ENCODE data around the gene SYNGR3.

SYNGR3 gene

GRCh38 chr16:2040041-2040786, 50.4 kb downstream of the SYNGR3 start:
- TF ChIP-seq, protein P1, sequence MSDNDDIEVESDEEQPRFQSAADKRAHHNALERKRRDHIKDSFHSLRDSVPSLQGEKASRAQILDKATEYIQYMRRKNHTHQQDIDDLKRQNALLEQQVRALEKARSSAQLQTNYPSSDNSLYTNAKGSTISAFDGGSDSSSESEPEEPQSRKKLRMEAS (IDR thresholded peaks at IDR 0.05), result no peak
- TF ChIP-seq, protein P2, sequence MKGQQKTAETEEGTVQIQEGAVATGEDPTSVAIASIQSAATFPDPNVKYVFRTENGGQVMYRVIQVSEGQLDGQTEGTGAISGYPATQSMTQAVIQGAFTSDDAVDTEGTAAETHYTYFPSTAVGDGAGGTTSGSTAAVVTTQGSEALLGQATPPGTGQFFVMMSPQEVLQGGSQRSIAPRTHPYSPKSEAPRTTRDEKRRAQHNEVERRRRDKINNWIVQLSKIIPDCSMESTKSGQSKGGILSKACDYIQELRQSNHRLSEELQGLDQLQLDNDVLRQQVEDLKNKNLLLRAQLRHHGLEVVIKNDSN (IDR thresholded peaks at IDR 0.05), result no peak
- TF ChIP-seq EGR1 (IDR thresholded peaks at IDR 0.05) (no peak), CEBPB (IDR thresholded peaks at IDR 0.05) (no peak), TAF1 (IDR thresholded peaks at IDR 0.05; ENCODE audit: low read depth) (no peak), TEAD4 (IDR thresholded peaks at IDR 0.05) (no peak), CREB1 (IDR thresholded peaks at IDR 0.05; ENCODE audit: low read depth) (no peak), YY1 (IDR thresholded peaks at IDR 0.05; ENCODE audit: low read depth) (no peak), RAD21 (IDR thresholded peaks at IDR 0.05; ENCODE audit: low read depth) (no peak), TCF12 (IDR thresholded peaks at IDR 0.05; ENCODE audit: low read depth) (no peak), FOXM1 (IDR thresholded peaks at IDR 0.05; ENCODE audit: borderline replicate concordance, low read depth) (no peak), EP300 (IDR thresholded peaks at IDR 0.05; ENCODE audit: borderline replicate concordance) (no peak), ZBTB7A (IDR thresholded peaks at IDR 0.05; ENCODE audit: low read depth) (no peak), NFIC (IDR thresholded peaks at IDR 0.05) (no peak)

DNA sequence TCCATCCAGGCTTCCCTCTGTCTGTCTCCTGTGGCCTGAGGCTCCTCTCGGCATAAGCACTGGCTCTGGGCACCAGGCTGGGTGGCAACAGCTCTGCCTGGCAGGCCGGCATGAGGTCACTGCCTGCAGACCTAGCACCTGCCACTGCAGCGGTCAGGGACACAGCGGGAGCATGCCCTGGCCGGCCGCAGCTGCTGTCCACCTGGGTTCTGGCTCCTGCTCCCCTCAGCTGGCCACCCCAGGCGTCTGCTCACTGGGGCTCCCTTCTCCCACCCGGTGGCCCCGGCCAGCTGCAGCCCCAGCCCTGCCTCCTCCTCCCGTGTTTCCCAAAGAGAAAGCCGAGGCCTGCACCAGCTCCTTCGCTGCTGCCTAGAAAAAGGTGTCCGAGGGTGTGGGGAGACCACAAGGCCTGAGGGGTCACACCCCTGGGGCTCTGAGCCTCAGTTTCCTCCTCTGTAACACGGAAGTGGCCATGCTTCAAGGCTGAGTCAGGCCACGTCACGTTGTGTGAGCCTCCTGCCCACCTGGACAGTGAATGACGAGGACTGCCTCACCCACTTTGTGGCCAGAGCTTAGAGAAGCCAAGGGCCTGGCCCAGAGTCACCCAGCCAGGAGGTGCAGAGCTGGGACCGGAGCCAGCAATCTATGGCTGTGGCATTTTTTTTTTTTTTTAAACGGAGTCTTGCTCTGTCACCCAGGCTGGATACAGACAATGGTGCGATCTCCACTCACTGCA, 51.2 kb downstream of the SYNGR3 start:
- TF ChIP-seq, protein P2 (IDR thresholded peaks at IDR 0.05), result no peak
- TF ChIP-seq TCF12 (IDR thresholded peaks at IDR 0.05; ENCODE audit: low read depth), result peak; percentile 75
- TF ChIP-seq, protein P1 (IDR thresholded peaks at IDR 0.05), result peak; percentile 93
- peak; percentile 51; the same call in 1 of the 2 replicates for TF ChIP-seq FOXM1 (IDR thresholded peaks at IDR 0.05; ENCODE audit: borderline replicate concordance, low read depth)
- TF ChIP-seq TAF1 (IDR thresholded peaks at IDR 0.05; ENCODE audit: low read depth), result no peak
- peak; percentile 27; the same call in 1 of the 2 replicates for TF ChIP-seq TEAD4 (IDR thresholded peaks at IDR 0.05)
- 0 out of 2 replicates have a peak, but pooled peaks have one; percentile 46 for TF ChIP-seq CREB1 (IDR thresholded peaks at IDR 0.05; ENCODE audit: low read depth)
- TF ChIP-seq YY1 (IDR thresholded peaks at IDR 0.05; ENCODE audit: low read depth), result 0 out of 2 replicates have a peak, but pooled peaks have one; percentile 38
- peak; percentile 87 for TF ChIP-seq NFIC (IDR thresholded peaks at IDR 0.05)
- no peak; the same call in 1 of the 2 replicates for TF ChIP-seq ZBTB7A (IDR thresholded peaks at IDR 0.05; ENCODE audit: low read depth)

- TF ChIP-seq CREB1 (IDR thresholded peaks at IDR 0.05; ENCODE audit: low read depth) (no peak), EP300 (IDR thresholded peaks at IDR 0.05; ENCODE audit: borderline replicate concordance) (peak; percentile 22; the same call in 1 of the 2 replicates), TCF12 (IDR thresholded peaks at IDR 0.05; ENCODE audit: low read depth) (peak; percentile 74), RAD21 (IDR thresholded peaks at IDR 0.05; ENCODE audit: low read depth) (0 out of 2 replicates have a peak, but pooled peaks have one; percentile 5), NFIC (IDR thresholded peaks at IDR 0.05) (no peak)
- TF ChIP-seq, protein P2 (IDR thresholded peaks at IDR 0.05), result no peak
These were observed 52.6 kb downstream of the SYNGR3 start for GRCh38 chr16:2042171-2042985.

- no peak for TF ChIP-seq YY1 (IDR thresholded peaks at IDR 0.05; ENCODE audit: low read depth)
- no peak for TF ChIP-seq ZBTB7A (IDR thresholded peaks at IDR 0.05; ENCODE audit: low read depth)
- TF ChIP-seq, protein P2 (IDR thresholded peaks at IDR 0.05), result peak; percentile 57
- TF ChIP-seq, protein P1 (IDR thresholded peaks at IDR 0.05), result no peak
- TF ChIP-seq TCF12 (IDR thresholded peaks at IDR 0.05; ENCODE audit: low read depth), result 0 out of 2 replicates have a peak, but pooled peaks have one; percentile 1
- no peak for TF ChIP-seq FOXM1 (IDR thresholded peaks at IDR 0.05; ENCODE audit: borderline replicate concordance, low read depth)
These were observed 53.4 kb downstream of the SYNGR3 start for GRCh38 chr16:2042986-2043666.
